ENCODE data around the gene IGFBP4.

Gene IGFBP4

DNA sequence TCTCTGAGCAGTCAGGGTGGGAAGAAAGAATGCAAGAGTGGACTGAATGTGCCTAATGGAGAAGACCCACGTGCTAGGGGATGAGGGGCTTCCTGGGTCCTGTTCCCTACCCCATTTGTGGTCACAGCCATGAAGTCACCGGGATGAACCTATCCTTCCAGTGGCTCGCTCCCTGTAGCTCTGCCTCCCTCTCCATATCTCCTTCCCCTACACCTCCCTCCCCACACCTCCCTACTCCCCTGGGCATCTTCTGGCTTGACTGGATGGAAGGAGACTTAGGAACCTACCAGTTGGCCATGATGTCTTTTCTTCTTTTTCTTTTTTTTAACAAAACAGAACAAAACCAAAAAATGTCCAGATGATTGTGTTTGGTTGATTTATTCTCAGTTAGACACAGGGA lies 14.1 kb downstream of the IGFBP4 start:
- no peak for DNase-seq

DNA sequence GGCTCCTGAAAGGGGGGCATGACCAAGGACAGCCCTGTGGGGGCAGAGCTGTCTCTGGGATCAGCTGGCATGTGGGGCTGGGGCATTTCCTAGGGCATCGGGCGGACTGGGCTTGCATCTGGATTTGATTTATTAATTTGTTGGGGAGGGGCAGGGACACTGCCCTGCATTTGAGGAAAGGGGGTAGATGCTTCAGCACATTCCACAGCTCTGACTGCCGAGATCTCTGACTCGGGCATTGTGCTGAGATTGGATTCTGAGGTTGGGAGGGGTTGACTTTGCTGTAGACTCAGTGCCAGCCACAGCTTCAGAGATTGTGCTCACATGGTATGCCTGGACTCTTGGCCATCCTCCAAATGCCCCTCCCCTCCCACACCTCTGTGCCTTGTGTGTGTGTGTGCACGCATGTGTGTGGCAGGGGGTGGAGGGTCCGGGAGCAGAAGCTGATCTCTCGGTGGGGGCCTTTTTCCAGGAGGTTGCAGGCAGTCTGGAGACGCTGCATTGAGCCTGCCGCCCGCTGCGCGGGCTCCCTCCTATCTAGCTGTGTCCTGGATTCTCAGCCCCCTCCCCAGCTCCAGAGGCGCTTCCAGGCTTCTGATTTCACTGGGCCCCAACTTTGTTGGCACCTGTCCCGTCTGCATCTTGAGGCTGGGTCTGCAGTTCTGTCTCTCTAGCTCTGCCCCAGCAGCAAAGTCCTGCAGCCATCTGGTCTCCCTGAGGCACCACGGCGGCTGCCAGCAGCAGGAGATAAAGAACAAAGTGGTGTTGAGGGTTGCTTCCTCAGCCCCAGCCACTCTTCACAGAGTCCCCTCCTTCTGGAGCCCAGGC lies 14.9 kb downstream of the IGFBP4 start:
- DNase-seq, result no peak

DNA sequence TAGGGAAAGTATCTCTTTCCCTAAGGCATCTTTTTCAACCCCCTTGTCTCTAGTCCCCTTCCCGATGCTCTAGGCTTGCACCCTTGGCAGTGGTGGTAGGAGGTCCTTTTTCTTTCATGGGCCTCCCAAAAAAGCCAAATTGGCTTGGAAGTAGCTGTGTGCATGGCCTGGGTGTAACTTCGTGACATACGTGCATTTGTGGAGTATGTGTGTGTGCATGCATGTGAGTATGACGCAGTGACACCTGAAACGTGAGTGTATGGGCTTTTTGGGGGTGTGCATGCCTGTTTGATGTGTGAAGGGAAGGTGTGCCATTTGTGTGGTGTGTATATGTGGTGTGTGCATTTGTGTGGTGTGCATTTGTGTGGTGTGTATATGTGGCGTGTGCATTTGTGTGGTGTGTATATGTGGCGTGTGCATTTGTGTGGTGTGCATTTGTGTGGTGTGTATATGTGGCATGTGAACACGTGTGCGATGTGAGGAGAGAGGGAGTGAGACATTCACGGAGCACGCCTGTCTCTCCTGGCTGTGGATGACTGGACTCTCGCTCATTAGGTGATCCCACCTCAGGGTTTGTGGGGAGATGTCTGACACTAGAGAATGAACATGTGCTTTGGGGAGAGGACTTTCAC lies 15.7 kb downstream of the IGFBP4 start:
- DNase-seq, result no peak

DNA sequence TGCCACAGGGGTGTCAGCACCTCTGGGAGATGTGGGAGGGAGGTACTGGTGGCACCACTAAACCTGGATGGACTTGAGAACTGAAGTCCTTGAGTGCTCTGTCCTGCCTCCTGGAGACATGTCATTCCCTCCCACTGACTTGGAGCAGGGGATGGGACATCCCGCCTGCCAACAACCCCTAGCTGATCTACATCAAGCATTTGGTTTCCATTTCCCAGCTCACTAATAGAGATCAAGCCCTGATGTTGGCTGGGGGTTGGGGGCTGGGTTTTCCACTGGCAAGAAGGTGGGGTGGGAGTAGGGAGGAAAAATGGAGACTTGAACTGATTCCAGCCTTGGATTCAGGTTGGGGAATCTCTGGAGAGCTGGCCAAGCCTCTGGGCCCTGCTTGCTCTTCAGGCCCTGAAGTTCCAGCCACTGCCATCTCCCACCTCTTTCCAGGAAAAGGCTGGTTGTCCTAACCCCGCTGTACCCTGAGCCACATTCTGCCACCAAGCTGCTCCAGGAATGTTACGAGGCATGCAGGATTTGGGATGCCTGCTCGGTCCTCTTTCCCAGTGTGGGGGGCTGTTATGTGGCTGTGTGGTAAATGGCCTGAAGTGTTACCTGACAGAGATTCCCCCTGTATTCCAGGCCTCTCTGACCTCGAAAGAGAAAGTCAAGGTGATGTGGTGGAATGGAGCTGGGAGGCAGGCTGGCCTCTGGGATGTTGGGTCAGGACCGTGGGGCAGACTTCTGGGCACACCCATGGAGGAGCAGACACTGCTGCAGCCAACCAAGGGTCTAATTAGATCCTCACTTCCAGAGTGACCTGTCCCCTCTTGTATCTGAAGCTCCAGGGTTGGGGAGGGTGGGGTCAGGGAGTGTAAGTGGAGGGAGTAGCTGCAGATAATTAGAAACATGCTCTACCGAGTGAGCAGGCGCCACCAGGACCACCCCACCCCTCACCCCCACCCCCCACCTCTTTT lies 16.7 kb downstream of the IGFBP4 start:
- DNase-seq, result no peak

DNA sequence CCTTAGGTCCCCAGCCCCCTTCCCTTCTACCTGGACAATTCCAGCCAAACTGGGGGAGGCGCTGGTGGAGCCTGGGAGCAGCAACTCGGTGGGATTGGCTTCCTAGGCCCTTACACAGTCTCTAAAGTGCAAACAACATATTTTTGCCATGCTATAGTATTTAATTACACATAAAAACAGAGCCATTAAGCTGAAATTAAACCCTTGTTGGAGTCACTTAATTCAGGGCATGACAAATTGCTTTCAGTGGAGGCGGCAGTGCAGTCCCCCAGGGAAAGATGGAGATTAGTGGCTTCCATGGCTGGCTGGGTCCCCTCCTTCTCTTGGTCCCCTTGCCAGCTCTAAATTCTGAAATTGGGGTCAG lies 17.3 kb downstream of the IGFBP4 start:
- DNase-seq, result no peak

DNA sequence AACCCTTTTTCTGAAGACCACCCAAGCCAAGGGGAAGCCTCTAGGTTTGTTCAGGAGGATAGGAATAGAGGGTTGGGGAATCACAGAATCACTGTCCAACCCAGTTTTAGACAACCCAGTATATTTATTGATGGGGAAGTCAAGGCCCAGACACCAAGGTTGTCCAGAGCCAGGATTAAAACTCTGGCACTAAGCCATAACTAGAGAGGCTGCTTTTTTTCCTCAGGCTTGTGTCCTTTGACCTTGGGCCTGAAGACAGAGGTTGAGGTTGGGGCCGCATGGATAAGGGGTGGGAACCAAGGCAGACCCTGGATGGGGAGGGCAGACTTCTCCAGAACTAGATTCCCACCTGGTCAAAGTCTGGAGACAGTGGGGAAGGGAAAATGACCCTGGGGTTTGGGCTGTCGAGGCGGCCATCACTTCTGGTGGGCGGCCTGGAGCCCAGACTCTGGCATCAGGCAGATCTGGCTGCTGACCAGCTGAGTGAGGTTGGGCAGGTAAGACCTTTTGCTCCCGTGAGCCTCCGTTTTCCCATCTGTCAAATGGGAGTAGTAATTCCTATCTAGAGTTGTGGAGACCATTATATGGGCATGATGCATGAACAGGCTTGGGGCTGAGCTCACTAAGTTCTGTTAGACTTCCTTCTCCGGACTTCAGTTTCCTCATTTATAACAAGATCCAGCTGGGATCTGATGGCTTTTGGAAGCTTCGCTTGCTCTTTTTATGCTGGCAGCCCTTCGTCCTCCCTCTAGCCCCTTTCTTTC lies 17.9 kb downstream of the IGFBP4 start:
- no peak for DNase-seq

DNA sequence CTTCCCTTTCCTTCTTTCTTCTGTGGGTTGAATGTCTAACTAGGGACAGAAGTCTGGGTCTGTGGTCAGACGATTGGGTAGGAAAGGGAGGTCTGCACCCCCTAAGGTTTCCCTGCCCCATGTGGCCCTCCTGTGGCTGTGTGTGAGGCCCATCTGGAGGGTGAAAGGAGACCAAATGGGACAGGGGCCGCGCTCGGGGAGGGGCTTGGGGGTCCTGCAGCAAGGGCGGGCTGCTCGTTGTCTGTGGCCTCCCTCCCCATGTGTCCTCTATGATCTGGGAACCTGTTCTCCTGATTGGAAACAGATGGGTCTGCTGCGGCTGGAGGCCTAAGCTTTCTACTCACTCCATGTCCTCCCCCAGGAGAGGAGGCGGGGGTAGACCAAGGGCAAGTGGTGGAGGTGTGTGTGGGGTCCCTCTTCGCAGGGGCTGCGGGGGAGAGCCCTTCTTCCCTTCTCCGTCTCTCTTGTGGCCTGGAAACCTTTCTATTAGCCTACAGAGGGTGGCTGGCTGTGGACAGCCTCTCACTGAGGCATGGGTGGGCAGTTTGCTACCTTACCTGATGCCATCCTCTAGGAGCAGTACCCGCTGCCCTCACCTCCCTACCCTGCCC lies 18.6 kb downstream of the IGFBP4 start:
- DNase-seq, result no peak

DNA sequence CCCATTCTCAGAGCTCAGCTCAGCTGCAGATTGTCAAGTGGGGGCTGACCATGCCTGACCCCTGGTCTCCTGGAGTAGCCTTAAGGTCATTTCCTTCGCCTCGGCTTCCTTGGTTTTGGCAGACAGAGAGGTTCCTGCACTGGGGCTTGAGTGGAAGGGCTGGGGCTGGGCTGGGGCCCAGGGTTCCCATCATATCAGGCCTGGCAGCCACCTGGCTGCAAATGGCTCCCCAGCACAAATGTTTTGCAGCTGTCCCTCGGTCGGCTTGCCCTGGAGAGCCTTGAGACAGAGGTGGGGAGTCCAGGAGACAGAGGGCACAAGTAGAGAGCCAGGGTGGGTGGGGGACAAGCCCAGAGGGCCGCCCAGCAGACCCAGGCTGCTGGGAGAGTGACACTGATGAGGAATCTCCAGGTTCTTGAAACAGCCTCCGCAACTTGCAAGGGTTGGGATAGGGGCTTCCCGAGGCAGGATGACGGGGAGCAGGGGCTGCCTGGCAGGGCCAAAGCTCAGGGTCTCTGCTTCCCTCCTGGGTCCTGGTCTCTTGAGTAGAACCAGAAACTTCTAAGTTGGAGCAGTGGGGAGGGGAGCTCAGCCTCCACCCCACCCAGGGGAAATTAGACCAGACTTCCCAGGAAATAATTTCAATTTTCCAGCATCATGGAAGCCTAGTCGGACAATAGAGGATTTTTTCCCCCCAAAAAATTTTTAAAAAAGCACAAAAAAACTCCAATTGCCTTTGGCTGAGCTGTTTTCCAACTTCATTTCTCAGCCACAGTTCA lies 19.3 kb downstream of the IGFBP4 start:
- DNase-seq, result no peak

DNA sequence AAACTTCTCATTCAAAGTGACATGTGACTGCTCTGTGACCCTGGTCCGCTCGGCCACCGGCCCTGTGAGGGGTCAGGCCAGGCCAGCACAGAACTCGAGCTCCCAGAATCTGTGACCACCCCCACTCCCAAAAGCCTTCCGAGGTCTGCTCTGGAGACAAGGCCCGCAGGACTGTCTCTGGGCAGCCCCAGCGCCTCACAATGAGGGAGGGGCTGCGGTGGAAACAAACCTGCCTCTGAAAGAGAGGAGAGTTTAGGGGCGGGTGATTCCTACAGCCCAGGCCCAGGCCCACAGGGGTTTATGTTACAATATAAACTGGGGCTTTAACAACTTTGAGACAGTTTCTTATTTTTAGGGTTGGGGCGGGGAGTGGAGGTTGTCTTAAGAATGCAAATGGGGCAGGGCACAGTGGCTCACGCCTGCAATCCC lies 19.9 kb downstream of the IGFBP4 start:
- DNase-seq, result no peak

DNA sequence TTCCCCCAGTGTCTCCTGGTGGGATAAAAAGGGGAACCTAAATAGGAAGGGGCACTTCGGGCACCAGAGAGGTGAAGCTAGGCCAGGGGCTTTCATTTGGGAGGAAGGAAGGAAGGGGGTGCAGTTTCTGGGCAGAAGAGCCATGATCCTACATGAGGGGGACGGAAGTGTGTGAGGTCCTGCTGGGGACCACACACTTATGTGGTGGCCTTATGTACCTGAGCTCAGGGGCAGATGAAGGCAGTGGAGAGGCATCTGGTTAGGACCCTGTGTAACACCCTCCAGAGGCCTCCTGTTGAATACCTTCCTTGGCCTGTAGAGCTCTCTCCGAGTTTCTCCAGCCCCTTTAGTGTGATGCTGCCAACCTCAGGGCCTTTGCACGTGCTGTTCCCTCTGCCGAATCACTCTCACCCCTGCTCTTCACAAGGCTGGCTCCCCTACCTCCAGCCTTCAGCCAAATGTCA lies 21.2 kb downstream of the IGFBP4 start:
- DNase-seq, result no peak

DNA sequence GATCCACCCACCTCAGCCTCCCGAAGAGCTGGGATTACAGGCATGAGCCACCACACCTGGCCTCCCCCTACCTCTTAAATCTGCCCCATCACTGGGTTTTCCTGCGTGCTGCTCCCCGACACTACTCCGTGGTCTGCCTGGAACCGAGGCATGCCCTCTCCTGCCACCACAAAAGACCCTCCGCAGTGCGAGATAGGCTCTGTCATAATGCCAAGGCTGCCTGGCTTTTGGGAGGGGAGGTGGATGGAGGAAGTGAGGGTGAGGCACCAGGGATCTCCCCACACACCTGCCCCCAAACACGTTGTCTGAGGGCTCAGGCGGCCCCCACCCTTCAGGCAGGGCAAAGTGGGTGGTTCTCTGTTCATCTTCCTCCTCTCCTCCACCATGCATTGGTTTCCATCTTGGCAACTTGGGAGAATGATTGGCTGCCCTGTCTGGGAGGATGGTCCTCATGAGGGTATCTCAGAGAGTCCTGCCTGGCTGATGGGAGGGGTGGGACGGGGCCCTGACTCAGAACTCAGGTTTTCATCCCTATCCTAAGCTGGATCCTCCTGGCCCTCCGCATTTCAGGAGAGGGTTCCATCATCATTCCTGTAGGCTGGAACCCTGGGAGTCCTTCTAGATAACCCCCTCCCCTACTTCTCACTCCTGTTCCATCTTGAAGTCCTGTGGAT lies 23.2 kb downstream of the IGFBP4 start:
- DNase-seq, result no peak

DNA sequence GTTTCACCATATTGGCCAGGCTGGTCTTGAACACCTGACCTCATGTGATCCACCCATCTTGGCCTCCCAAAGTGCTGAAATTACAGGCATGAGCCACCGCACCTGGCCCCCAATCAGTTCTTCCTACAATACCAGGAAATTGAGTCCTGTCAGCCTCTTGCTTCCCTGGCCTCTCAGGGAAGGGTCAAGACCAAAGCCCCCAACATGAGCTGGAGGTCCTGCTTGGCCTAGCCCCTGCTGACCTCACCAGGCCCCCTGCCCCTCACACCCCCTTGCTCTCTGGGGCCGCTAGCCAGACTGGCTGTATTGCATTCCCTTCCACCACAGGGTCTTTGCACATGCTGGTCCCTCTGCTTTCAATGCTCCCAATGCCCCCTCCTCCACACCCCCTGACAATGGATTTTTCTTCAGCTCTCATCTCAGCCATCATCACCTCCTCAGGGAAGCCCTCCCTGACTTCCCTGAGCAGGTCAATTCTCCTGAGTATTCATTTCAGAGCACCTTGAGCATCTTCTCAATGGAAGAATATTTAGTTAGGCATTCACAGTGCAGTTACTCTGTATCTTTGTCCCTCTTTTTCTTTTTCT lies 24.1 kb downstream of the IGFBP4 start:
- DNase-seq, result no peak

DNA sequence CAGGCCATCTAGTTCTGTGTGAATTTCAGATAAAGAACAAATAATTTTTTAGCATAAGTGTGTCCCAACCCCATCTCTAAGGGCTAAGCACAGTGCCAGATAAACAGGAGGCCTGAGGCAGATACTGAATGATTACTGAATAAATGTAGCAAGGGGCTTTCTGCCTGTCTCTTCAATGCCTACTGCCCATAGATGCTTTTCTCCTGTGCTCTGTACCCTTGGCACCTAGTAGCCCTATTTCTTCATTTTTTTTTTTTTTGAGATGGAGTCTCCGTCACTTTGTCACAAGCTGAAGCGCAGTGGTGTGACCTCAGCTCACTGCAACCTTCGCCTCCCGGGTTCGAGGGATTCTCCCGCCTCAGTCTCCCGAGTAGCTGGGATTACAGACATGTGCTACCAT lies 25.3 kb downstream of the IGFBP4 start:
- no peak for DNase-seq

DNA sequence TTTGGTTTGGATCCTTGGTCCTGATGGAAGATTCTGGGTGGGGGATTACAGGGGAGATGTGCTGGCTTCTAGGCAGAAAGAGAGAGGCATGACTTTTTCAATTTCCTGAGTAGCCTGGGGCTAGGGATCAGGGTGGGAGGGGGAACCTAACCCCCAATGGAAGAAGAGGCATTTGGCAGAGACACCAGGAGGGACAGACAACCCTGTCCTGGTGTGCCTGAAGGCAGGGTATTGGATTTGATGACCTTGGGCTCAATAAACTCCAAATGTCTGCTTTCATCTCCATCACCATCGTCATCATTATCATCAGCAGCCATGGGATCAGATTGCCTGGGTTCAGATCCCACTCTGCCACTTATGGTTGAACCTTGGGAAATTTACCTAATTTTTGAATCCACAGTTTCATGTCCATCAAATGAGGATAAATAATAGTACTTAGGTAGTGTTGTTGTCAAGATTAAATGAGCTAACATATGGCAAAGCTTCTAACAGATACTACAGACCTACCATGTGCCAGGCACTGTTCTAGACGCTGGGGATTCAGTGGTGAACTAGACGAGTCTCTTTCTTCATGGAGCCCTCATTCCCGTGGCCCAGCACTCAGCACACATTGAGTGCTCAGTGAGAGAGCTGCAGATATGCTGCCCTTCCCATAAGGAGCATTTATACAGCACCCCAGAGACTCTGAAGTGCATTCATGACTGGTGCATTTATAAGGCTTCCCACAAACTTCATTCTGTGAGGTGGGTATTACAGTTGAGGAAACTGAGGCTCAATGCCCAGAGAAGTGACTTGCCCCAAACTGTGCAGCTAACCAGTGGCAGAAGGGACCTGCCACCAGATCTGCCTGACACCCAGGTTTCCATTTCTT lies 26.8 kb downstream of the IGFBP4 start:
- no peak for DNase-seq

DNA sequence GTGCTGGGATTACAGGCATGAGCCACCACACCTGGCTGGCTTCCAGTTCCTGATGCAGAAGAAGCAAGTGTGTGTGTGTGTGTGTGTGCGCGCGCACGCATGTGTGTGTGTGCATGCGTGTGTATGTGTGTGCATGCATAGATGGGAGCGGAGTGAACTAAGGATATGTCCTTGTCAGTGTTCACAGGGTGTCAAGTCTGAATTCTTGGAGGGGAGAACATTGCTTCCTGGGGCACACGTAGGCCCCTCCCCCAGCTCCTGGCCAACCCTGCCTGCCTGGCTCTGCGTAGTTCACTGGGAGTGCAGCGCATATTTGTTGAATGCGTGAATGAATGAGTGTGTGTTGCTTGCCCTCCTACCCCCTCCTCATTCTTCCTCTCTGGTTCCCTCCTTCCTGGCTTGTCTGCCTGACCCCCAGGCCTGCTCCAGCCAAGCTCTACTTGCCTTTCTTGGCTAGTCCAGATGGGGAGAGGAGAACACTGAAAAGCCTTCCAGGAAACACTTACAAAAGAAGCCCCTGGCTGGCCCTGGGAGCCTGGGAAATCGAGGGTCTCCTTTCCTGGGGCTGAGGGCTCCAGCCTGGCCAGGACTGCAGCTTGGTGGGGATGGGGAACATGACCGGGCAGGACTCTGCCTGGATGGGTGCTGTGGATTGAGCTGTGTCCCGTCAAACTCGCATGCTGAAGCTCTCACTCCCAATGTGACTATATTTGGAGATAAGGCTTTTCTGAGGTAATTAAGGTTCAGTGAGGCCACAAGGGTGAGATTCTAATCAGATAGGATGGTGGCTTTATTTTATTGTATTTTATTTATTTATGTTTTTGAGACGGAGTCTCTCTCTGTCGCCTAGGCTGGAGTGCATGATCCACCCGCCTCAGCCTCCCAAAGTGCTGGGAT lies 27.9 kb downstream of the IGFBP4 start:
- DNase-seq, result no peak

DNA sequence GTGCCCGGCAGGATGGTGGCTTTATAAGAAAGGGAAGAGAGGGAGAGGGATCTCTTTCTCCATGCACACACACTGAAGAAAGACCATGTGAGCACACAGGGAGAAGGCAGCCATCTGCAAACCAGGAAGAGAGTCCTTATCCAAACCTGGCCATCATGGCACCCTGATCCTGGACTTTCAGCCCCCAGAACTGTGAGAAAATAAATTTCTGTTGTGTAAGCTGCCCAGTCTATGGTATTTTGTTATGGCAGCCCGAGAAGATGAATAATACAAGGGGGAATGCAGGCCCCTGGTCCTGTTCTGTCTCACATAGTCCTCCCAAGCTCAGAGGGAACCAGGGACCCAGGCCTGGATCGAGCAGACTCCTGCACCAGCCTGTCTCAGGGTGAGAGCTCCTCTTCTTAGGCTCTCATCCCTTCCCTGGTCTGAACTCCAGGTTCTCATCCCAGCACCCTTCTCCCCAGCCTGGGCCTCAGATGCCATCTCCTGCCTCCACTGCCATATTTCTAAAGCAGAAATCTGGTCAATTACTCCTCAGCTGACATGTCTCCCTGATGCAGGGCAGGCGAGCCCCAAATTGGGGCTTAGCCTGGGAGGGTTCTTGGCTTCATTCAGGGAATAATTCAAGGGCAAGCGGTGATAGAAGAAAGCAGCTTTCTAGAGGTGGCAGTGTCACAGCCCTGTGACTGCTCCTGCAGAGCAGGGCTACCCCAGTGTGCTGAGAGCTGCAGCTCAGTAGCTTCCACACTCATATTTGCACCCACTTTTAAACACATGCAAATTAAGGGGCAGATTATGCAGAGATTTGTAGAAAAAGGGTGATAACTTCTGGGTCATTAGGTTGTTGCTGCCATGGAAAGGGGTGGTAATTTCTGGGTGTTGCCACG lies 28.8 kb downstream of the IGFBP4 start:
- DNase-seq, result no peak
